ENCODE results near the gene KMT5B. TPM values are rescaled to one million over a fixed set of nuclear protein-coding genes. Genes with fewer than 3 reads are reported as not detected.

KMT5B gene
- total RNA-seq, 1 donor from 2014 or later, result 27.9 TPM

- DNase-seq (ENCODE audit: extremely low read depth, low read depth, low spot score), result no peak
Observed at GRCh38 chr11:68146704-68147474, 66.2 kb downstream of the KMT5B start.

GRCh38 chr11:68146010-68146540, 67.0 kb downstream of the KMT5B start:
- no peak for DNase-seq (ENCODE audit: extremely low read depth, low read depth, low spot score)

- no peak for DNase-seq (ENCODE audit: extremely low read depth, low read depth, low spot score)
Observed at GRCh38 chr11:68145120-68145866, 67.8 kb downstream of the KMT5B start.

- no peak for DNase-seq (ENCODE audit: extremely low read depth, low read depth, low spot score)
Observed at GRCh38 chr11:68143310-68143689, 69.8 kb downstream of the KMT5B start.

- no peak for DNase-seq (ENCODE audit: extremely low read depth, low read depth, low spot score)
Observed at GRCh38 chr11:68142441-68143309, 70.4 kb downstream of the KMT5B start.

- no peak for DNase-seq (ENCODE audit: extremely low read depth, low read depth, low spot score)
Observed at GRCh38 chr11:68142028-68142412, 71.1 kb downstream of the KMT5B start.

- no peak for DNase-seq (ENCODE audit: extremely low read depth, low read depth, low spot score)
Observed at GRCh38 chr11:68141246-68142027, 71.7 kb downstream of the KMT5B start.

GRCh38 chr11:68140496-68141245, 72.4 kb downstream of the KMT5B start:
- DNase-seq (ENCODE audit: extremely low read depth, low read depth, low spot score), result no peak

- DNase-seq (ENCODE audit: extremely low read depth, low read depth, low spot score), result no peak
Observed at GRCh38 chr11:68138237-68138636, 74.9 kb downstream of the KMT5B start.

GRCh38 chr11:68137833-68138232, 75.3 kb downstream of the KMT5B start:
- no peak for DNase-seq (ENCODE audit: extremely low read depth, low read depth, low spot score)

- DNase-seq (ENCODE audit: extremely low read depth, low read depth, low spot score), result no peak
Observed at GRCh38 chr11:68136866-68137265, 76.2 kb downstream of the KMT5B start.

- no peak for DNase-seq (ENCODE audit: extremely low read depth, low read depth, low spot score)
Observed at GRCh38 chr11:68135161-68135560, 77.9 kb downstream of the KMT5B start.

- DNase-seq (ENCODE audit: extremely low read depth, low read depth, low spot score), result no peak
Observed at GRCh38 chr11:68133761-68134160, 79.3 kb downstream of the KMT5B start.

GRCh38 chr11:68130121-68130520, 83.0 kb downstream of the KMT5B start:
- DNase-seq (ENCODE audit: extremely low read depth, low read depth, low spot score), result no peak

- DNase-seq (ENCODE audit: extremely low read depth, low read depth, low spot score), result no peak
Observed at GRCh38 chr11:68128682-68129327, 84.3 kb downstream of the KMT5B start.

- no peak for DNase-seq (ENCODE audit: extremely low read depth, low read depth, low spot score)
Observed at GRCh38 chr11:68127714-68128681, 85.1 kb downstream of the KMT5B start.

GRCh38 chr11:68125164-68125563, 87.9 kb downstream of the KMT5B start:
- DNase-seq (ENCODE audit: extremely low read depth, low read depth, low spot score), result no peak

Measured in glomerular endothelial cell (primary cell).